Common myeloid progenitor, CD34-positive (primary cell): Measurements from ENCODE around the gene C4orf50.

Experiments used
- CTCF ChIA-PET: fragments of 350-600 bp; sonication (Branson Sonifier 250); formaldehyde crosslinking; loops from one replicate; lab custom pipeline; 2021; ENCODE audit warnings: antibody characterized with exemption; lab: Charles Lee
- POLR2A ChIA-PET: fragments of 350-600 bp; sonication (Branson Sonifier 250); formaldehyde crosslinking; loops from one replicate; lab custom pipeline; 2021; ENCODE audit warnings: antibody characterized with exemption; lab: Charles Lee
- DNase-seq, 3 donors: peaks; one replicate each; pipeline versions ENCODE4 v3.0.0 to v3.0.0-alpha.2; 2013
- H3K27ac ChIP-seq, 2 experiments: 1 replicate in 1 of 2; 2 replicates in 1 of 2; pipeline ENCODE4 v1.7.0; 2013; ENCODE audit warnings: inconsistent platforms in 2 of 2, low read length in 2 of 2, mild to moderate bottlenecking in 2 of 2, low read depth in 1 of 2, moderate library complexity in 1 of 2; ENCODE audit not compliant: severe bottlenecking in 2 of 2, insufficient read depth in 1 of 2, poor library complexity in 1 of 2
- H3K27me3 ChIP-seq, 5 experiments: replicated peaks in 2 of 5; 1 replicate in 3 of 5; 2 replicates in 2 of 5; pipeline versions ENCODE4 v1.6.1 to v1.7.0; 2013; ENCODE audit warnings: low read length in 4 of 5, mild to moderate bottlenecking in 2 of 5, moderate library complexity in 2 of 5, inconsistent platforms in 1 of 5; ENCODE audit not compliant: insufficient read depth in 5 of 5, control insufficient read depth in 4 of 5
- H3K36me3 ChIP-seq, 4 experiments: 1 replicate in 2 of 4; 2 replicates in 2 of 4; pipeline versions ENCODE4 v1.6.1 to v1.7.0; 2013; ENCODE audit warnings: low read length in 3 of 4, control low read depth in 1 of 4, mild to moderate bottlenecking in 1 of 4; ENCODE audit not compliant: control insufficient read depth in 4 of 4, insufficient read depth in 4 of 4
- H3K4me1 ChIP-seq, 4 experiments: 1 replicate in 3 of 4; 2 replicates in 1 of 4; pipeline versions ENCODE4 v1.6.1 to v1.7.1; 2013; ENCODE audit warnings: low read length in 3 of 4, mild to moderate bottlenecking in 3 of 4, control low read depth in 1 of 4, inconsistent platforms in 1 of 4, moderate library complexity in 1 of 4; ENCODE audit not compliant: control insufficient read depth in 4 of 4, insufficient read depth in 4 of 4; ENCODE audit errors: control extremely low read depth in 1 of 4
- H3K4me3 ChIP-seq, 7 experiments: 1 replicate in 4 of 7; 2 replicates in 3 of 7; pipeline versions ENCODE4 v1.5.1 to v1.7.0; 2013; ENCODE audit warnings: mild to moderate bottlenecking in 7 of 7, low read length in 6 of 7, moderate library complexity in 6 of 7, inconsistent platforms in 2 of 7, low read depth in 2 of 7, control low read depth in 1 of 7; ENCODE audit not compliant: insufficient read depth in 4 of 7, control insufficient read depth in 1 of 7; ENCODE audit errors: extremely low read depth in 1 of 7
- H3K9me3 ChIP-seq, 5 experiments: 1 replicate in 4 of 5; 2 replicates in 1 of 5; pipeline versions ENCODE4 v1.6.1 to v1.7.1; 2013; ENCODE audit warnings: low read length in 4 of 5, mild to moderate bottlenecking in 2 of 5, inconsistent platforms in 1 of 5, low read depth in 1 of 5, moderate library complexity in 1 of 5; ENCODE audit not compliant: control insufficient read depth in 4 of 5, insufficient read depth in 2 of 5; ENCODE audit errors: control extremely low read depth in 1 of 5
- WGBS: methylation state at CpG from one replicate; pipeline ENCODE4 v1.1.5; 2013; ENCODE audit not compliant: insufficient coverage; 5-methylcytosine and 5-hydroxymethylcytosine counted together

Gene C4orf50

DNA sequence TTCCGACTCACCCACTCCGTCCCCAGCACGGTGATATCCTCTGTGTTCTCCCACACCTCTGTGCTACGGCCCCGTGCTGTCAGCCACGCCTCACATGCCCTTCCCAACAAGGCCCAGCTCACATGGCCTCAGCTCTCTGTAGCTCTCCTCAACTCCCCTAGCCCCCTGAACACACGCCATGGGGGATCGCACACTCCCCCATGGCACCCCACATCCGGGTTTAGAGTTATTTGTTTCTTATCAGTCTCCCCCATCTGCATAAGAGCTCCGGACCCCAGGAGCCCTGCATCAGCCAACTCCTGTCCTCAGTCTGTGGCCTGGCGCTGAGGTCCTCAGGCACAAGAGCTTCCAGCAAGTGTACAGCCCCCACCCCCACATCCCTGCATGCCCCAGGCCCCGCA, 7.0 kb downstream of the C4orf50 start:
- peaks cover 5 to 28% (median 22%) of the 10 kb centered on the region in 4 experiments for H3K4me1 ChIP-seq
- DNase-seq = peak; percentile 76 to 96 (median 94)
- no peaks in the 10 kb centered on the region for H3K9me3 ChIP-seq
- H3K4me3 ChIP-seq = peak overlapping the region in 2 of 7 experiments; percentile 38 to 49
- peaks cover 0 to 36% (median 11%) of the 10 kb centered on the region in 5 experiments for H3K27me3 ChIP-seq
- H3K27ac ChIP-seq = peak overlapping the region in 1 of 2 experiments; percentile 14
- CTCF ChIA-PET = interaction anchor here (1.4 to 6.2 kb wide), 7 partner anchors 8 to 76 kb away, joined by 3 to 59 read pairs (median 6); no protein-coding TSS in a partner anchor
- WGBS = 2% methylated on average over 8 of the region's 12 CpGs
- no peaks in the 10 kb centered on the region for H3K36me3 ChIP-seq
- POLR2A ChIA-PET = no interaction called here

DNA sequence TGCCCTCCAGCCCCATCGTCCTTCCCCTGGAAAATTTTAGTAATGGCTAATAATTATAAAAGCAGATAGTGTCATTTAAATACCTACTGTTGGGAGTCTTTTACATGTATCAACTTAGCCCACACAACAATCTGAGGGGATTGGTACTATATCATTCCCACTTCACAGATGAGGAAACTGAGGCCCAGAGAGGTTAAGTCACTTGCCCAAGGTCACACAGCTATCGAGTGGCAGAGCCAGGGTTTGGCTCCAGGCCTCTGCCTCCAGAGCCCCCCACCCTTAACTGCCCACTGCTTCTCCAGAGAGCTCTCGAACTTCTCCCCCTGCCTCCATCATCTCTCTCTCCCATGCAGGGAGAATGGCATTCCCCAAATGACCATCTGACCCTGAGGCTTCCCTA, 7.4 kb downstream of the C4orf50 start:
- CTCF ChIA-PET = interaction anchor here (1.5 to 6.2 kb wide), 4 partner anchors 9 to 76 kb away, joined by 6 to 59 read pairs (median 12); no protein-coding TSS in a partner anchor
- POLR2A ChIA-PET = no interaction called here

DNA sequence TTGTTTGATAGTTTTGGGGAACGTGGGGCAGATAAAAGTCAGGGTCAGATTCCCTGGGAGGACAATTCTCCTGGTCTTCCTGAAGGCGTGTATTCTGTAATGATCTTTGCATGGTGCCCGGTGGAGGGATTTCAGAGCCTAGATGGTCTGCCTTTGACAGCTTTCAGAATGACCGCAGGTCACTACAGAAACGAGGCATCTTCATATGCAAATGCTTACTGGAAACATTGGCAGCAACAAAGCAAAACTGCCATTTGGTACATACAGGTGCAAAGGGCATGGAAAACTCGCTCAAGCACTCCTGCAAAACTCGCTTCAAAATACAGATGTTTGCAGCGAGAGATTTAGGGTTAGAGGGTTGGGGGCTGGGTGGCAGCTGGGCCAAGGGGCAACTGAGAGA, 8.8 kb downstream of the C4orf50 start:
- Histone ChIP-seq H3K27me3 (peaks cover 0 to 40% (median 11%) of the 10 kb centered on the region in 5 experiments), H3K4me3 (no peak overlapping the region), H3K9me3 (no peaks in the 10 kb centered on the region), H3K36me3 (no peaks in the 10 kb centered on the region), H3K27ac (no peak overlapping the region), H3K4me1 (peaks cover 5 to 28% (median 22%) of the 10 kb centered on the region in 4 experiments)
- no peak for DNase-seq
- CTCF ChIA-PET = interaction anchor here (1.0 to 6.2 kb wide), 4 partner anchors 11 to 73 kb away, joined by 4 to 59 read pairs (median 7); no protein-coding TSS in a partner anchor
- POLR2A ChIA-PET = no interaction called here
- 76% methylated on average over 8 of the region's 8 CpGs for WGBS

More for the DNA sequence above, 7.4 kb downstream of the C4orf50 start:
- Histone ChIP-seq H3K4me1 (peaks cover 5 to 28% (median 22%) of the 10 kb centered on the region in 4 experiments), H3K9me3 (no peaks in the 10 kb centered on the region), H3K27me3 (peaks cover 0 to 37% (median 11%) of the 10 kb centered on the region in 5 experiments), H3K36me3 (no peaks in the 10 kb centered on the region), H3K27ac (peak overlapping the region in 1 of 2 experiments; percentile 14), H3K4me3 (peak overlapping the region in 2 of 7 experiments; percentile 21 to 49)
- DNase-seq = no peak
- whole genome bisulfite sequencing = no CpG with 5 or more reads among the region's 3 CpGs

DNA sequence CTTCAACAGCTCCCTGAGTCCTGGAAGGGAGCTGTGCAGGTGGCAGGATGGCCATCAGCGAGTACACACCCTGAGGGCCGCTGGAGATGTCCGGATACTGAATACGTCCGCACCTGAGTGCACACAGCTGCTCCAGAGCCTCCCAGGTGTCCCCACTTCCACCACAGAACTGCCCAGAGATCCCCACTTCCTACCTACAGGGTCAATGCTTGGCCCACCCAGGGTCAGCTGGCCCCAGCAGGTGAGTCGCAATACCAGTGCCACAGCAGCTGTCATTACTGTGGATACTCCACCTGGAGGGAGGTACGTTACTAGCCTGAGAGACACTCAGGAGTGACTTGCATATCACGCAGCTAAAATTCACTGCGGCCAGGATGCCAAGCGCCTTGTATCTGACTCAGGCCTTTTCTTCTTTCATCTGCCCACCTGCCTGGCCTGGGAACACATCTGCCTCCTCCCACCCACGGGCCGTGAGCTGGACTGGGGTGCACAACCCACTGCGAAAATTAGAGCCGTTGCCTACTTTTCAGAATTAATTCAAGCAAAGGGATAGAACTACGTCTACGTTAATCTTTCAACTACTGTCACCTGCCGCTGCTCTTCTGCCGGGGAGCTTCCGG, 9.4 kb downstream of the C4orf50 start:
- Histone ChIP-seq H3K4me1 (peaks cover 5 to 28% (median 22%) of the 10 kb centered on the region in 4 experiments), H3K27me3 (peaks cover 0 to 40% (median 11%) of the 10 kb centered on the region in 5 experiments), H3K9me3 (no peaks in the 10 kb centered on the region), H3K36me3 (no peaks in the 10 kb centered on the region), H3K4me3 (no peak overlapping the region), H3K27ac (no peak overlapping the region)
- POLR2A ChIA-PET = no interaction called here
- DNase-seq = no peak
- CTCF ChIA-PET = interaction anchor here (1.0 to 2.2 kb wide), 3 partner anchors 11 to 74 kb away, joined by 4 to 9 read pairs (median 5); no protein-coding TSS in a partner anchor
- 96% methylated on average over 13 of the region's 19 CpGs for WGBS

DNA sequence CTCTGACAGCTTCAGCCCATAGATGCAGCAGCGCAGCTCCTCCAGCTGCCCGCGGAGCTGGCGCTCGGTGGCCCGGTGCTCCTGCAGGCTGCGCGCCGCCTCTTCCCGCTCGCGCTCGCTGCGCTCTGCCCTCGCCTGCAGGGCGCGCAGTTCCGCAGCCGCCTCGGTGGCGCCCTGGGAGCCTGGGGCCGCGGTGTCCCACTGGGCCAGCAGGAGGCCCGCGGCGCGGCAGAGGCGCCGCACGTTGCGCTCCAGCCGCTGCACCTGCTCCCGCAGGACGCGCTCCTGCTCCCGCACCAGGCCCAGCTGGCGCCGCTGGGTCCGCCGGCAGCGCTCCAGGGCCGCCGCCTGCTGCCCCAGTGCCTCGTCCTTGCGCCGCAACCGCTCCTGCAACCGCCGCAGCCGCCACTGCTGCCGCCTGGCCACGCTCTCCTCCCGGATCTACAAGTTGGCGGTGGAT, 10.1 kb downstream of the C4orf50 start:
- DNase-seq = peak; percentile 31 to 75 (median 64)
- peaks cover 0 to 40% (median 11%) of the 10 kb centered on the region in 5 experiments for H3K27me3 ChIP-seq
- peaks cover 0 to 2% (median 0%) of the 10 kb centered on the region in 5 experiments for H3K9me3 ChIP-seq
- H3K36me3 ChIP-seq = no peaks in the 10 kb centered on the region
- 6% methylated on average over 53 of the region's 54 CpGs for WGBS
- peak overlapping the region in 2 of 7 experiments; percentile 20 to 31 for H3K4me3 ChIP-seq
- H3K27ac ChIP-seq = no peak overlapping the region
- peaks cover 5 to 28% (median 22%) of the 10 kb centered on the region in 4 experiments for H3K4me1 ChIP-seq
- ChIA-PET POLR2A (no interaction called here), CTCF (interaction anchor here (1.0 to 2.2 kb wide), 2 partner anchors 13 to 75 kb away, joined by 4 to 9 read pairs; no protein-coding TSS in a partner anchor)

DNA sequence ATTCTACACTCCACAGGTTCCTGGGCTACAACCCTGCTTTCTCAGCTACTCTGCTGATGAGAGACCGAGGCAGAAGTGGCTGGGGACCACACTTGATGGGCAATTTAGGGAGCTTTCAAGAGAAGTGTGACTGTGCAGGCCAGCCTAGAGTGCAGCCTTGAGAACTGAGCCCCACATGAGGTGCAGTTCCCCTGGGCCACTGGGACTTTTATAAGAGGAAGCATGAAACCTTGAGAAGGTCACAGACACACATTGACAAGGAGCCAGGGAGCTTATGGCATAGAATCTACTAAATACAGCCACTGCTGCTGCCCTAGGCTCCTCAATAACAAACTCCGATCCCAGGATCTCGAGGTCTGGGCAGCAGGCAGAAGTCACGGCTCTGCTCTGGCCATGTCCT, 13.1 kb downstream of the C4orf50 start:
- ChIA-PET CTCF (interaction anchor here (0.9 to 2.3 kb wide), 3 partner anchors 13 to 248 kb away, joined by 3 to 10 read pairs (median 5); partner anchors contain the start of gene C4orf50), POLR2A (no interaction called here)
- Histone ChIP-seq H3K27ac (no peak overlapping the region), H3K36me3 (no peaks in the 10 kb centered on the region), H3K4me3 (no peak overlapping the region), H3K27me3 (peaks cover 0 to 40% (median 11%) of the 10 kb centered on the region in 5 experiments), H3K4me1 (peaks cover 0 to 4% (median 3%) of the 10 kb centered on the region in 4 experiments), H3K9me3 (peaks cover 0 to 2% (median 0%) of the 10 kb centered on the region in 5 experiments)
- WGBS = 97% methylated on average over 4 of the region's 4 CpGs
- no peak for DNase-seq
